GM08714 (cell line): ENCODE measurements around the gene ABHD2.
"Not testable (repeated sequence)": the region's sequence is repeated elsewhere in the genome, so short reads cannot be mapped to it uniquely, and the experiment has no call there.

Source experiments
- H3K4me3 ChIP-seq: fragments of 200-500 bp; sonication (Bioruptor generic); 2 replicates; pipeline ENCODE4 v1.5.1; 2014; ENCODE audit warnings: mild to moderate bottlenecking, low read length, inconsistent platforms
- ZNF274 ChIP-seq: IDR thresholded peaks from 2 replicates; pipeline ENCODE4 v1.6.1; 2012; ENCODE audit warnings: mild to moderate bottlenecking, low read depth, low read length

ABHD2 gene

GRCh38 chr15:89067751-89068150 lies 20.5 kb upstream of the ABHD2 start:
- no peak overlapping the region for H3K4me3 ChIP-seq
- no peak for TF ChIP-seq ZNF274

GRCh38 chr15:89068325-89068784 lies 19.9 kb upstream of the ABHD2 start:
- H3K4me3 ChIP-seq, result no peak overlapping the region
- no peak for TF ChIP-seq ZNF274

- no peak for TF ChIP-seq ZNF274
These were observed 17.8 kb upstream of the ABHD2 start for GRCh38 chr15:89070197-89071124.

GRCh38 chr15:89071471-89071870 lies 16.8 kb upstream of the ABHD2 start:
- no peak for TF ChIP-seq ZNF274
- H3K4me3 ChIP-seq, result no peak overlapping the region

More at GRCh38 chr15:89070197-89071124, 17.8 kb upstream of the ABHD2 start:
- H3K4me3 ChIP-seq, result no peak overlapping the region

- no peak for TF ChIP-seq ZNF274
- H3K4me3 ChIP-seq, result no peak overlapping the region
These were observed 15.9 kb upstream of the ABHD2 start for GRCh38 chr15:89072277-89072869.

GRCh38 chr15:89074402-89075012 lies 13.7 kb upstream of the ABHD2 start:
- no peak for TF ChIP-seq ZNF274
- H3K4me3 ChIP-seq, result no peak overlapping the region

GRCh38 chr15:89075101-89075640 lies 13.1 kb upstream of the ABHD2 start:
- TF ChIP-seq ZNF274, result no peak
- no peak overlapping the region for H3K4me3 ChIP-seq

- TF ChIP-seq ZNF274, result no peak
- no peak overlapping the region for H3K4me3 ChIP-seq
These were observed 12.4 kb upstream of the ABHD2 start for GRCh38 chr15:89075846-89076245.

- no peak for TF ChIP-seq ZNF274
- no peak overlapping the region for H3K4me3 ChIP-seq
These were observed 10.5 kb upstream of the ABHD2 start for GRCh38 chr15:89077750-89078149.

- H3K4me3 ChIP-seq, result no peak overlapping the region
- no peak for TF ChIP-seq ZNF274
These were observed 9.1 kb upstream of the ABHD2 start for GRCh38 chr15:89078851-89079810.

- H3K4me3 ChIP-seq, result no peak overlapping the region
- no peak for TF ChIP-seq ZNF274
These were observed 6.4 kb upstream of the ABHD2 start for GRCh38 chr15:89081878-89082277.

- no peak for TF ChIP-seq ZNF274
- H3K4me3 ChIP-seq, result no peak overlapping the region
These were observed 5.0 kb upstream of the ABHD2 start for GRCh38 chr15:89083246-89083645.

- no peak for TF ChIP-seq ZNF274
- H3K4me3 ChIP-seq, result no peak overlapping the region
These were observed 2.8 kb upstream of the ABHD2 start for GRCh38 chr15:89085289-89085926.

- not testable (repeated sequence) for H3K4me3 ChIP-seq
These were observed 2.3 kb upstream of the ABHD2 start for GRCh38 chr15:89085933-89086332.

GRCh38 chr15:89086390-89086789 lies 1.9 kb upstream of the ABHD2 start:
- not testable (repeated sequence) for H3K4me3 ChIP-seq
